ENCODE measurements around the gene CCDC74A.

DNA sequence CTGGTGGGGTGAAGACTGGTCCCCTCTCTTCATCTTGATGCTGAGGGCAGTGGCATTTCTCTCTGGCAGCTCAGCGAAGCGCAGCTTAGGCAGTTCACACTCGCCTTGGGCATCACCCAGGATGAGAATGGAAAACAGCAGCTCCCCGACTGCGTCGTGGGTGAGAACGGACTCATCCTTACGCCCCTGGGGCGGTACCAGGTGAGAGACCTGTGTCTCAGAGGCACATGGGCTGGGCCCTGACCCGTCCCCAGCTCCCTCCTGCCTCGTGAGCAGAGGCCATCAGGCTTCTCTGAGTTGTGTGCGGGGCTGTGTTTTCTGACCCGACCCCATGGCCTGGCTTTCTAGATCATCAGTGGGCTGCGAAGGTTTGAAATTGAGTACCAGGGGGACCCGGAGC, 8.2 kb upstream of the CCDC74A start:
- TF ChIP-seq TAF1 (IDR thresholded peaks at IDR 0.05; ENCODE audit: borderline replicate concordance, insufficient read depth, low read length) (no peak), FOXP2 (optimal IDR thresholded peaks at IDR 0.05; ENCODE audit: borderline replicate concordance, extremely low read depth, extremely low read length, insufficient read depth) (no peak), POLR2AphosphoS5 (IDR thresholded peaks at IDR 0.05; ENCODE audit: low read depth, low read length) (no peak), SIN3A (IDR thresholded peaks at IDR 0.05; ENCODE audit: borderline replicate concordance, insufficient read depth, low read length) (no peak)
- TF ChIP-seq, protein P1, sequence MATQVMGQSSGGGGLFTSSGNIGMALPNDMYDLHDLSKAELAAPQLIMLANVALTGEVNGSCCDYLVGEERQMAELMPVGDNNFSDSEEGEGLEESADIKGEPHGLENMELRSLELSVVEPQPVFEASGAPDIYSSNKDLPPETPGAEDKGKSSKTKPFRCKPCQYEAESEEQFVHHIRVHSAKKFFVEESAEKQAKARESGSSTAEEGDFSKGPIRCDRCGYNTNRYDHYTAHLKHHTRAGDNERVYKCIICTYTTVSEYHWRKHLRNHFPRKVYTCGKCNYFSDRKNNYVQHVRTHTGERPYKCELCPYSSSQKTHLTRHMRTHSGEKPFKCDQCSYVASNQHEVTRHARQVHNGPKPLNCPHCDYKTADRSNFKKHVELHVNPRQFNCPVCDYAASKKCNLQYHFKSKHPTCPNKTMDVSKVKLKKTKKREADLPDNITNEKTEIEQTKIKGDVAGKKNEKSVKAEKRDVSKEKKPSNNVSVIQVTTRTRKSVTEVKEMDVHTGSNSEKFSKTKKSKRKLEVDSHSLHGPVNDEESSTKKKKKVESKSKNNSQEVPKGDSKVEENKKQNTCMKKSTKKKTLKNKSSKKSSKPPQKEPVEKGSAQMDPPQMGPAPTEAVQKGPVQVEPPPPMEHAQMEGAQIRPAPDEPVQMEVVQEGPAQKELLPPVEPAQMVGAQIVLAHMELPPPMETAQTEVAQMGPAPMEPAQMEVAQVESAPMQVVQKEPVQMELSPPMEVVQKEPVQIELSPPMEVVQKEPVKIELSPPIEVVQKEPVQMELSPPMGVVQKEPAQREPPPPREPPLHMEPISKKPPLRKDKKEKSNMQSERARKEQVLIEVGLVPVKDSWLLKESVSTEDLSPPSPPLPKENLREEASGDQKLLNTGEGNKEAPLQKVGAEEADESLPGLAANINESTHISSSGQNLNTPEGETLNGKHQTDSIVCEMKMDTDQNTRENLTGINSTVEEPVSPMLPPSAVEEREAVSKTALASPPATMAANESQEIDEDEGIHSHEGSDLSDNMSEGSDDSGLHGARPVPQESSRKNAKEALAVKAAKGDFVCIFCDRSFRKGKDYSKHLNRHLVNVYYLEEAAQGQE (IDR thresholded peaks at IDR 0.05; ENCODE audit: insufficient read depth in 1 of 2, low read depth in 2 of 2, low read length in 2 of 2): no peak
